Neural cell (in vitro differentiated cells): ENCODE data around the gene TMEM61.

Experiments used
- EP300 ChIP-seq: fragments of 450-650 bp; conservative IDR thresholded peaks from 2 replicates; pipeline ENCODE4 v1.6.1; 2014; ENCODE audit warnings: antibody characterized with exemption, mild to moderate bottlenecking, moderate library complexity; ENCODE audit not compliant: poor library complexity, severe bottlenecking
- EZH2 ChIP-seq: fragments of 200-600, 300-800 bp; shearing (Covaris generic), sonication (generic); IDR thresholded peaks from 2 replicates; pipeline ENCODE4 v1.6.1; 2014; ENCODE audit warnings: antibody characterized with exemption, low read length, borderline replicate concordance, mild to moderate bottlenecking; ENCODE audit not compliant: insufficient read depth, poor library complexity, severe bottlenecking
- MXI1 ChIP-seq: fragments of 450-650 bp; conservative IDR thresholded peaks from 2 replicates; pipeline ENCODE4 v1.6.1; 2014; ENCODE audit warnings: antibody characterized with exemption, mild to moderate bottlenecking; ENCODE audit not compliant: poor library complexity, severe bottlenecking
- POLR2AphosphoS5 ChIP-seq: IDR thresholded peaks from 2 replicates; pipeline ENCODE4 v1.6.1; 2012
- RAD21 ChIP-seq: fragments of 450-650 bp; conservative IDR thresholded peaks from 2 replicates; pipeline ENCODE4 v1.6.1; 2014; ENCODE audit warnings: antibody characterized with exemption, mild to moderate bottlenecking, moderate library complexity
- SMC3 ChIP-seq: fragments of 450-650 bp; conservative IDR thresholded peaks from 2 replicates; pipeline ENCODE4 v1.6.1; 2014; ENCODE audit warnings: antibody characterized with exemption, mild to moderate bottlenecking, moderate library complexity; ENCODE audit not compliant: poor library complexity
- TAF1 ChIP-seq: IDR thresholded peaks from 2 replicates; pipeline ENCODE4 v1.6.1; 2012; ENCODE audit warnings: low read depth
- TF ChIP-seq, protein P1 (sequence below): fragments of 450-650 bp; IDR thresholded peaks from 2 replicates; pipeline ENCODE4 v1.5.1; 2014; ENCODE audit warnings: antibody characterized with exemption, mild to moderate bottlenecking, moderate library complexity; ENCODE audit not compliant: poor library complexity, severe bottlenecking
- TF ChIP-seq, protein P2 (sequence below): IDR thresholded peaks from 2 replicates; pipeline ENCODE4 v1.6.1; 2012; ENCODE audit warnings: borderline replicate concordance

DNA sequence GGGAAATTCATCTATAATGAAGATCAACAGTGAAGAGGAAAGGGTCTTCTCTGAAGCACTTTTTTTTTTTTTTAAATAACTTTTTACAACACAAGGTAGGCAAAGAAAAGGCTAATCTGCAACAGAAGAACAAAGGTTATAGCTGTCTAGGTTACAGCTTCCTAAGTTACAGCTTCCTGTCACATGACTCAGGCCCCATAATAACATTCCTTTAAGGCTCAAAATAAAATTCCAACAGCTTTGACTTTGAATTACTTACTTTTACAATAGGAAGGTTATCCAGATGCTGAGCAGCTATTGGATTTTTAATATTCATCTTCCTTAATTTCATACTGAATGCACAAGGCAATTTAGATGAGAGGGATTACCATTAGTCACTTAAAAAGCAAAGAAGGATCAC, 40.4 kb upstream of the TMEM61 start:
- TF ChIP-seq, protein P1, sequence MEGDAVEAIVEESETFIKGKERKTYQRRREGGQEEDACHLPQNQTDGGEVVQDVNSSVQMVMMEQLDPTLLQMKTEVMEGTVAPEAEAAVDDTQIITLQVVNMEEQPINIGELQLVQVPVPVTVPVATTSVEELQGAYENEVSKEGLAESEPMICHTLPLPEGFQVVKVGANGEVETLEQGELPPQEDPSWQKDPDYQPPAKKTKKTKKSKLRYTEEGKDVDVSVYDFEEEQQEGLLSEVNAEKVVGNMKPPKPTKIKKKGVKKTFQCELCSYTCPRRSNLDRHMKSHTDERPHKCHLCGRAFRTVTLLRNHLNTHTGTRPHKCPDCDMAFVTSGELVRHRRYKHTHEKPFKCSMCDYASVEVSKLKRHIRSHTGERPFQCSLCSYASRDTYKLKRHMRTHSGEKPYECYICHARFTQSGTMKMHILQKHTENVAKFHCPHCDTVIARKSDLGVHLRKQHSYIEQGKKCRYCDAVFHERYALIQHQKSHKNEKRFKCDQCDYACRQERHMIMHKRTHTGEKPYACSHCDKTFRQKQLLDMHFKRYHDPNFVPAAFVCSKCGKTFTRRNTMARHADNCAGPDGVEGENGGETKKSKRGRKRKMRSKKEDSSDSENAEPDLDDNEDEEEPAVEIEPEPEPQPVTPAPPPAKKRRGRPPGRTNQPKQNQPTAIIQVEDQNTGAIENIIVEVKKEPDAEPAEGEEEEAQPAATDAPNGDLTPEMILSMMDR: no peak
- TF ChIP-seq, protein P2, sequence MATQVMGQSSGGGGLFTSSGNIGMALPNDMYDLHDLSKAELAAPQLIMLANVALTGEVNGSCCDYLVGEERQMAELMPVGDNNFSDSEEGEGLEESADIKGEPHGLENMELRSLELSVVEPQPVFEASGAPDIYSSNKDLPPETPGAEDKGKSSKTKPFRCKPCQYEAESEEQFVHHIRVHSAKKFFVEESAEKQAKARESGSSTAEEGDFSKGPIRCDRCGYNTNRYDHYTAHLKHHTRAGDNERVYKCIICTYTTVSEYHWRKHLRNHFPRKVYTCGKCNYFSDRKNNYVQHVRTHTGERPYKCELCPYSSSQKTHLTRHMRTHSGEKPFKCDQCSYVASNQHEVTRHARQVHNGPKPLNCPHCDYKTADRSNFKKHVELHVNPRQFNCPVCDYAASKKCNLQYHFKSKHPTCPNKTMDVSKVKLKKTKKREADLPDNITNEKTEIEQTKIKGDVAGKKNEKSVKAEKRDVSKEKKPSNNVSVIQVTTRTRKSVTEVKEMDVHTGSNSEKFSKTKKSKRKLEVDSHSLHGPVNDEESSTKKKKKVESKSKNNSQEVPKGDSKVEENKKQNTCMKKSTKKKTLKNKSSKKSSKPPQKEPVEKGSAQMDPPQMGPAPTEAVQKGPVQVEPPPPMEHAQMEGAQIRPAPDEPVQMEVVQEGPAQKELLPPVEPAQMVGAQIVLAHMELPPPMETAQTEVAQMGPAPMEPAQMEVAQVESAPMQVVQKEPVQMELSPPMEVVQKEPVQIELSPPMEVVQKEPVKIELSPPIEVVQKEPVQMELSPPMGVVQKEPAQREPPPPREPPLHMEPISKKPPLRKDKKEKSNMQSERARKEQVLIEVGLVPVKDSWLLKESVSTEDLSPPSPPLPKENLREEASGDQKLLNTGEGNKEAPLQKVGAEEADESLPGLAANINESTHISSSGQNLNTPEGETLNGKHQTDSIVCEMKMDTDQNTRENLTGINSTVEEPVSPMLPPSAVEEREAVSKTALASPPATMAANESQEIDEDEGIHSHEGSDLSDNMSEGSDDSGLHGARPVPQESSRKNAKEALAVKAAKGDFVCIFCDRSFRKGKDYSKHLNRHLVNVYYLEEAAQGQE: no peak
- TF ChIP-seq TAF1 (no peak), EZH2 (no peak), POLR2AphosphoS5 (no peak), SMC3 (no peak), MXI1 (no peak), EP300 (no peak), RAD21 (no peak)
